H1 (cell line): Measurements from ENCODE around the gene MFGE8. TPM values are rescaled to one million over a fixed set of nuclear protein-coding genes. Genes with fewer than 3 reads are reported as not detected.

Experiments used
- CHD1 ChIP-seq: IDR thresholded peaks from 2 replicates; pipeline ENCODE4 v1.6.1; 2012; ENCODE audit warnings: low read depth, low read length, improper control_type of control experiment
- EGR1 ChIP-seq: IDR thresholded peaks from 2 replicates; pipeline ENCODE4 v1.6.1; 2011; ENCODE audit warnings: low read depth, low read length, borderline replicate concordance
- POLR2A ChIP-seq, 2 experiments: IDR thresholded peaks; 1 replicate in 1 of 2; 2 replicates in 1 of 2; pipeline ENCODE4 v1.6.1; 2011; ENCODE audit warnings: low read depth in 2 of 2, low read length in 2 of 2, mild to moderate bottlenecking in 2 of 2; ENCODE audit errors: control extremely low read depth in 1 of 2
- RAD21 ChIP-seq, 2 experiments: IDR thresholded peaks in 1 of 2; conservative IDR thresholded peaks in 1 of 2; 2 replicates each; pipeline ENCODE4 v1.6.1; 2011; ENCODE audit warnings: low read depth in 2 of 2, low read length in 2 of 2, improper control_type of control experiment in 1 of 2, inconsistent platforms in 1 of 2, mild to moderate bottlenecking in 1 of 2, moderate library complexity in 1 of 2
- RFX5 ChIP-seq: IDR thresholded peaks from 2 replicates; pipeline ENCODE4 v1.6.1; 2011; ENCODE audit warnings: low read depth, low read length, improper control_type of control experiment, borderline replicate concordance
- SIRT6 ChIP-seq: IDR thresholded peaks from one replicate; pipeline ENCODE4 v1.7.1; 2012; ENCODE audit warnings: low read length, inconsistent platforms
- SP2 ChIP-seq: IDR thresholded peaks from 2 replicates; pipeline ENCODE4 v1.6.1; 2012; ENCODE audit warnings: mild to moderate bottlenecking, low read length, inconsistent platforms
- TEAD4 ChIP-seq: IDR thresholded peaks from 2 replicates; pipeline ENCODE4 v1.6.1; 2012; ENCODE audit warnings: low read depth, low read length, inconsistent platforms, mixed read lengths
- polyA plus RNA-seq, 7 experiments: library from polyadenylated mRNA; depleted of rRNA in 3 of 7; stranded (reverse) in 5 of 7; unstranded in 2 of 7; fragments of >200 nt in 5 of 7; fragments of 200-250 nt in 2 of 7; gene quantifications; 1 replicate in 5 of 7; 2 replicates in 1 of 7; 4 replicates in 1 of 7; pipeline versions ENCODE4 v1.2.1 to v1.2.3, GENCODE V29; 2011 to 2013; ENCODE audit warnings: missing spikeins in 2 of 7, mixed read lengths in 2 of 7
- total RNA-seq: library from RNA; stranded (reverse); fragmentation: NEBNext Ultra II Directional; extraction: Animal tissue kit (Norgen Biotek cat#: 25700); gene quantifications from 2 replicates; pipeline ENCODE4 v1.2.1, GENCODE V29; 2021
- TF ChIP-seq, protein P1 (sequence below): fragments of 300-600 bp; sonication (generic); IDR thresholded peaks from 2 replicates; pipeline ENCODE4 v1.7.1; 2012; ENCODE audit warnings: low read length, moderate library complexity, mild to moderate bottlenecking, inconsistent platforms; ENCODE audit not compliant: insufficient replicate concordance
- TF ChIP-seq, protein P2 (sequence below): IDR thresholded peaks from 2 replicates; pipeline ENCODE4 v1.6.1; 2011; ENCODE audit warnings: low read length, improper control_type of control experiment
- TF ChIP-seq, protein P3 (sequence below): IDR thresholded peaks from 2 replicates; pipeline ENCODE4 v1.6.1; 2012; ENCODE audit warnings: inconsistent platforms

The MFGE8 gene
- total and polyA plus RNA-seq, 2 of the 8 experiments (the other 6 are each of a cell fraction or from before 2014, with no cell fraction given): 1,237 to 2,117 TPM

DNA sequence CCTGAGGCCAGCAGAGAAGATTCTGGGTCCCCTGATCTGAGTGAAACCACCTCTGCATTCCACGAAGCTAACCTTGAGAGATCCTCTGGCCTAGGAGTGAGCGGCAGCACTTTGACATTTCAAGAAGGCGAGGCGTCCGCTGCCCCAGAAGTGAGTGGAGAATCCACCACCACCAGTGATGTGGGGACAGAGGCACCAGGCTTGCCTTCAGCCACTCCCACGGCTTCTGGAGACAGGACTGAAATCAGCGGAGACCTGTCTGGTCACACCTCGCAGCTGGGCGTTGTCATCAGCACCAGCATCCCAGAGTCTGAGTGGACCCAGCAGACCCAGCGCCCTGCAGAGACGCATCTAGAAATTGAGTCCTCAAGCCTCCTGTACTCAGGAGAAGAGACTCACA lies 54.2 kb downstream of the MFGE8 start (continued):
- TF ChIP-seq, protein P1, sequence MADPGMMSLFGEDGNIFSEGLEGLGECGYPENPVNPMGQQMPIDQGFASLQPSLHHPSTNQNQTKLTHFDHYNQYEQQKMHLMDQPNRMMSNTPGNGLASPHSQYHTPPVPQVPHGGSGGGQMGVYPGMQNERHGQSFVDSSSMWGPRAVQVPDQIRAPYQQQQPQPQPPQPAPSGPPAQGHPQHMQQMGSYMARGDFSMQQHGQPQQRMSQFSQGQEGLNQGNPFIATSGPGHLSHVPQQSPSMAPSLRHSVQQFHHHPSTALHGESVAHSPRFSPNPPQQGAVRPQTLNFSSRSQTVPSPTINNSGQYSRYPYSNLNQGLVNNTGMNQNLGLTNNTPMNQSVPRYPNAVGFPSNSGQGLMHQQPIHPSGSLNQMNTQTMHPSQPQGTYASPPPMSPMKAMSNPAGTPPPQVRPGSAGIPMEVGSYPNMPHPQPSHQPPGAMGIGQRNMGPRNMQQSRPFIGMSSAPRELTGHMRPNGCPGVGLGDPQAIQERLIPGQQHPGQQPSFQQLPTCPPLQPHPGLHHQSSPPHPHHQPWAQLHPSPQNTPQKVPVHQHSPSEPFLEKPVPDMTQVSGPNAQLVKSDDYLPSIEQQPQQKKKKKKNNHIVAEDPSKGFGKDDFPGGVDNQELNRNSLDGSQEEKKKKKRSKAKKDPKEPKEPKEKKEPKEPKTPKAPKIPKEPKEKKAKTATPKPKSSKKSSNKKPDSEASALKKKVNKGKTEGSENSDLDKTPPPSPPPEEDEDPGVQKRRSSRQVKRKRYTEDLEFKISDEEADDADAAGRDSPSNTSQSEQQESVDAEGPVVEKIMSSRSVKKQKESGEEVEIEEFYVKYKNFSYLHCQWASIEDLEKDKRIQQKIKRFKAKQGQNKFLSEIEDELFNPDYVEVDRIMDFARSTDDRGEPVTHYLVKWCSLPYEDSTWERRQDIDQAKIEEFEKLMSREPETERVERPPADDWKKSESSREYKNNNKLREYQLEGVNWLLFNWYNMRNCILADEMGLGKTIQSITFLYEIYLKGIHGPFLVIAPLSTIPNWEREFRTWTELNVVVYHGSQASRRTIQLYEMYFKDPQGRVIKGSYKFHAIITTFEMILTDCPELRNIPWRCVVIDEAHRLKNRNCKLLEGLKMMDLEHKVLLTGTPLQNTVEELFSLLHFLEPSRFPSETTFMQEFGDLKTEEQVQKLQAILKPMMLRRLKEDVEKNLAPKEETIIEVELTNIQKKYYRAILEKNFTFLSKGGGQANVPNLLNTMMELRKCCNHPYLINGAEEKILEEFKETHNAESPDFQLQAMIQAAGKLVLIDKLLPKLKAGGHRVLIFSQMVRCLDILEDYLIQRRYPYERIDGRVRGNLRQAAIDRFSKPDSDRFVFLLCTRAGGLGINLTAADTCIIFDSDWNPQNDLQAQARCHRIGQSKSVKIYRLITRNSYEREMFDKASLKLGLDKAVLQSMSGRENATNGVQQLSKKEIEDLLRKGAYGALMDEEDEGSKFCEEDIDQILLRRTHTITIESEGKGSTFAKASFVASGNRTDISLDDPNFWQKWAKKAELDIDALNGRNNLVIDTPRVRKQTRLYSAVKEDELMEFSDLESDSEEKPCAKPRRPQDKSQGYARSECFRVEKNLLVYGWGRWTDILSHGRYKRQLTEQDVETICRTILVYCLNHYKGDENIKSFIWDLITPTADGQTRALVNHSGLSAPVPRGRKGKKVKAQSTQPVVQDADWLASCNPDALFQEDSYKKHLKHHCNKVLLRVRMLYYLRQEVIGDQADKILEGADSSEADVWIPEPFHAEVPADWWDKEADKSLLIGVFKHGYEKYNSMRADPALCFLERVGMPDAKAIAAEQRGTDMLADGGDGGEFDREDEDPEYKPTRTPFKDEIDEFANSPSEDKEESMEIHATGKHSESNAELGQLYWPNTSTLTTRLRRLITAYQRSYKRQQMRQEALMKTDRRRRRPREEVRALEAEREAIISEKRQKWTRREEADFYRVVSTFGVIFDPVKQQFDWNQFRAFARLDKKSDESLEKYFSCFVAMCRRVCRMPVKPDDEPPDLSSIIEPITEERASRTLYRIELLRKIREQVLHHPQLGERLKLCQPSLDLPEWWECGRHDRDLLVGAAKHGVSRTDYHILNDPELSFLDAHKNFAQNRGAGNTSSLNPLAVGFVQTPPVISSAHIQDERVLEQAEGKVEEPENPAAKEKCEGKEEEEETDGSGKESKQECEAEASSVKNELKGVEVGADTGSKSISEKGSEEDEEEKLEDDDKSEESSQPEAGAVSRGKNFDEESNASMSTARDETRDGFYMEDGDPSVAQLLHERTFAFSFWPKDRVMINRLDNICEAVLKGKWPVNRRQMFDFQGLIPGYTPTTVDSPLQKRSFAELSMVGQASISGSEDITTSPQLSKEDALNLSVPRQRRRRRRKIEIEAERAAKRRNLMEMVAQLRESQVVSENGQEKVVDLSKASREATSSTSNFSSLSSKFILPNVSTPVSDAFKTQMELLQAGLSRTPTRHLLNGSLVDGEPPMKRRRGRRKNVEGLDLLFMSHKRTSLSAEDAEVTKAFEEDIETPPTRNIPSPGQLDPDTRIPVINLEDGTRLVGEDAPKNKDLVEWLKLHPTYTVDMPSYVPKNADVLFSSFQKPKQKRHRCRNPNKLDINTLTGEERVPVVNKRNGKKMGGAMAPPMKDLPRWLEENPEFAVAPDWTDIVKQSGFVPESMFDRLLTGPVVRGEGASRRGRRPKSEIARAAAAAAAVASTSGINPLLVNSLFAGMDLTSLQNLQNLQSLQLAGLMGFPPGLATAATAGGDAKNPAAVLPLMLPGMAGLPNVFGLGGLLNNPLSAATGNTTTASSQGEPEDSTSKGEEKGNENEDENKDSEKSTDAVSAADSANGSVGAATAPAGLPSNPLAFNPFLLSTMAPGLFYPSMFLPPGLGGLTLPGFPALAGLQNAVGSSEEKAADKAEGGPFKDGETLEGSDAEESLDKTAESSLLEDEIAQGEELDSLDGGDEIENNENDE: no peak
- TF ChIP-seq TEAD4: no peak
- TF ChIP-seq SP2: no peak
- TF ChIP-seq, protein P2, sequence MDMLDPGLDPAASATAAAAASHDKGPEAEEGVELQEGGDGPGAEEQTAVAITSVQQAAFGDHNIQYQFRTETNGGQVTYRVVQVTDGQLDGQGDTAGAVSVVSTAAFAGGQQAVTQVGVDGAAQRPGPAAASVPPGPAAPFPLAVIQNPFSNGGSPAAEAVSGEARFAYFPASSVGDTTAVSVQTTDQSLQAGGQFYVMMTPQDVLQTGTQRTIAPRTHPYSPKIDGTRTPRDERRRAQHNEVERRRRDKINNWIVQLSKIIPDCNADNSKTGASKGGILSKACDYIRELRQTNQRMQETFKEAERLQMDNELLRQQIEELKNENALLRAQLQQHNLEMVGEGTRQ: no peak
- no peak for TF ChIP-seq SIRT6
- no peak for TF ChIP-seq EGR1
- TF ChIP-seq, protein P3, sequence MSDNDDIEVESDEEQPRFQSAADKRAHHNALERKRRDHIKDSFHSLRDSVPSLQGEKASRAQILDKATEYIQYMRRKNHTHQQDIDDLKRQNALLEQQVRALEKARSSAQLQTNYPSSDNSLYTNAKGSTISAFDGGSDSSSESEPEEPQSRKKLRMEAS: no peak
- no peak for TF ChIP-seq RAD21 (IDR thresholded peaks at IDR 0.05 in 1 of 2, conservative IDR thresholded peaks at IDR 0.05 in 1 of 2; ENCODE audit: low read depth in 2 of 2, low read length in 2 of 2)
- TF ChIP-seq CHD1: no peak
- TF ChIP-seq POLR2A (IDR thresholded peaks at IDR 0.05; ENCODE audit: control extremely low read depth in 1 of 2, low read depth in 2 of 2, low read length in 2 of 2): no peak
- no peak for TF ChIP-seq RFX5
